HepG2 (cell line): ENCODE data around the gene EDNRA.

Source experiments
- ISX ChIP-seq: sonication (generic); formaldehyde crosslinking; conservative IDR thresholded peaks from 2 replicates; pipeline ENCODE4 v1.5.0; 2020; ENCODE audit warnings: missing genetic modification reagents
- TF ChIP-seq, protein P1 (sequence below): sonication (generic); formaldehyde crosslinking; IDR thresholded peaks from 2 replicates; pipeline ENCODE4 v1.5.0; 2020; ENCODE audit warnings: mild to moderate bottlenecking, missing genetic modification reagents, moderate library complexity

DNA sequence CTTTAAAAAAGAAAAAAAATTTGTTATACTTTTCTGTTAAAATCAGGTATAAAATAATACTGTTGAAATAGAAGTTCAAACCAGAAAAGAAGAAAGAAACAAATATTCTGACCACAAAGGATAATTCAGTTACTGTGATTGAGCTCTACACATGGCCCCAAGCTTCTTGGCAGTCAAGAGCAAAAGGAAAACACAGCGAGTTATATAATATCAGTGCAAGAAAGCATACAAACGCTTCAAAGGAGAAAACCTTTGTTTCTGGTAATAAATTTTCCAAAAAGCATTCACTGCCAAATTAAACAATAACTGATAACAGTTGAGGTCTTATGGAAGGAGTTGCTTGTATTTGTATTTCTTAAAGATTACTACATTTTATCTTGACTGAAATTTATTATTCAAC lies 40.5 kb upstream of the EDNRA start:
- TF ChIP-seq ISX (CRISPR knock-in tag), result no peak
- TF ChIP-seq, protein P1, sequence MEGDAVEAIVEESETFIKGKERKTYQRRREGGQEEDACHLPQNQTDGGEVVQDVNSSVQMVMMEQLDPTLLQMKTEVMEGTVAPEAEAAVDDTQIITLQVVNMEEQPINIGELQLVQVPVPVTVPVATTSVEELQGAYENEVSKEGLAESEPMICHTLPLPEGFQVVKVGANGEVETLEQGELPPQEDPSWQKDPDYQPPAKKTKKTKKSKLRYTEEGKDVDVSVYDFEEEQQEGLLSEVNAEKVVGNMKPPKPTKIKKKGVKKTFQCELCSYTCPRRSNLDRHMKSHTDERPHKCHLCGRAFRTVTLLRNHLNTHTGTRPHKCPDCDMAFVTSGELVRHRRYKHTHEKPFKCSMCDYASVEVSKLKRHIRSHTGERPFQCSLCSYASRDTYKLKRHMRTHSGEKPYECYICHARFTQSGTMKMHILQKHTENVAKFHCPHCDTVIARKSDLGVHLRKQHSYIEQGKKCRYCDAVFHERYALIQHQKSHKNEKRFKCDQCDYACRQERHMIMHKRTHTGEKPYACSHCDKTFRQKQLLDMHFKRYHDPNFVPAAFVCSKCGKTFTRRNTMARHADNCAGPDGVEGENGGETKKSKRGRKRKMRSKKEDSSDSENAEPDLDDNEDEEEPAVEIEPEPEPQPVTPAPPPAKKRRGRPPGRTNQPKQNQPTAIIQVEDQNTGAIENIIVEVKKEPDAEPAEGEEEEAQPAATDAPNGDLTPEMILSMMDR (CRISPR knock-in tag), result no peak
